Right atrium auricular region (tissue), 2 donors: ENCODE results near the gene SPTLC3. TPM values are rescaled to one million over a fixed set of nuclear protein-coding genes. Genes with fewer than 3 reads are reported as not detected.

Experiments
- DNase-seq: peaks from one replicate; pipeline ENCODE4 v3.0.0-alpha.2; 2019; ENCODE audit warnings: low spot score
- H3K27ac ChIP-seq, 2 donors: fragments of 200-600 bp; sonication (generic); 1 replicate in 1 of 2; 2 replicates in 1 of 2; pipeline ENCODE4 v1.5.1; 2016 to 2019
- H3K27me3 ChIP-seq, 2 donors: fragments of 200-600 bp; sonication (generic); one replicate each; pipeline versions ENCODE4 v1.5.1 to v1.6.0; 2017 to 2019
- H3K36me3 ChIP-seq: fragments of 200-600 bp; sonication (generic); one replicate; pipeline ENCODE4 v1.5.1; 2016
- H3K4me1 ChIP-seq, 2 donors: fragments of 200-600 bp; sonication (generic); one replicate each; pipeline versions ENCODE4 v1.5.1 to v1.6.0; 2017 to 2019
- H3K4me3 ChIP-seq, 2 donors: fragments of 200-600 bp; sonication (generic); 1 replicate in 1 of 2; 2 replicates in 1 of 2; pipeline ENCODE4 v1.5.1; 2017 to 2019; ENCODE audit warnings: mild to moderate bottlenecking in 1 of 2, moderate library complexity in 1 of 2
- H3K9me3 ChIP-seq, 2 donors: fragments of 200-600 bp; sonication (generic); one replicate each; pipeline ENCODE4 v1.5.1; 2019
- CTCF ChIP-seq, 2 donors: fragments of 200-600 bp; sonication (generic); IDR thresholded peaks; one replicate each; pipeline ENCODE4 v1.5.1; 2019; ENCODE audit warnings: antibody characterized with exemption in 2 of 2
- total RNA-seq, 2 donors: library from RNA; depleted of rRNA; stranded (reverse); fragments of >200 nt; gene quantifications; one replicate each; pipeline ENCODE4 v1.1.0, GENCODE V29; 2016

Gene SPTLC3
- total RNA-seq, 2 donors from 2014 or later: 2.8 to 4.2 TPM

DNA sequence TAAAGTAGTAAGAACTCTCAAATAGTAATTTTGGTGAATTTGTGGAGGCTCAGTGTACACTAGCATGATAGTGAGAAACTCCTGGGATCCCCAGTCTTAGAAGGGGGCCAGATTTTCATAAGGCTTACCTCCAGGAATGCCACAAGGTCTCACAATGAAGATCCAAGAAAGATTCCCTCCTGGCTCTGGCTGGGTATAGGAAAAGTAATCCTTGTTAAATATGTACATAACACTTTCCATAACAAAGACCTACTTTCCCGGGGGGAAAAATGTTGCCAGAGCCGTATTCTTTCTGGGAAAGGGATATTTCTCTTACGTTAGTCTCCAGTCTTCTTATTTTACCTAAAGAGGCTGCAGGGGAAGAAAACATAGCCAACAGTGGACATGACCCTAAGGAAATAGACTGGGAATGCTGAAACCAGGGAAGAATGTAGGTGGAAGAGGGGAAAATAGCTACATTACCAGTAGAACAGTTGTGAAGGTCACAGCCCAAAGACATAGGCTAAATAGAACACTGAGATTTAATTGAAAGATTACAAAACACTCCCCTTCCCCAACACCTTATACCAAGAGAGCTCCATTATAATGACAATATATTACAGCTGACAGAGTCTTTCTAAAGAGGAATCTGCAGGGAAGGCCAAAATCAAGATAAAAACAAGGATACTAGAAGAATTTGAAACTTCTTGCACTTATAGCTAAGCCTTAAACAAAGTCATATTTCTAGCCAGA lies 177.4 kb downstream of the SPTLC3 start:
- no peak for TF ChIP-seq CTCF (IDR thresholded peaks at IDR 0.05)
- H3K4me3 ChIP-seq: no peak overlapping the region
- no peaks in the 10 kb centered on the region for H3K36me3 ChIP-seq
- H3K9me3 ChIP-seq: peaks cover 0 to 9% of the 10 kb centered on the region in 2 donors
- DNase-seq: no peak
- no peaks in the 10 kb centered on the region for H3K27me3 ChIP-seq
- no peaks in the 10 kb centered on the region for H3K4me1 ChIP-seq
- no peak overlapping the region for H3K27ac ChIP-seq

- TF ChIP-seq CTCF (IDR thresholded peaks at IDR 0.05): no peak
- peaks cover 0 to 9% of the 10 kb centered on the region in 2 donors for H3K9me3 ChIP-seq
- no peak for DNase-seq
- no peaks in the 10 kb centered on the region for H3K36me3 ChIP-seq
- H3K27ac ChIP-seq: no peak overlapping the region
- no peak overlapping the region for H3K4me3 ChIP-seq
- no peaks in the 10 kb centered on the region for H3K27me3 ChIP-seq
- no peaks in the 10 kb centered on the region for H3K4me1 ChIP-seq
Observed at GRCh38 chr20:13187899-13188298, 179.1 kb downstream of the SPTLC3 start.

GRCh38 chr20:13199279-13199678 lies 190.5 kb downstream of the SPTLC3 start:
- H3K36me3 ChIP-seq: no peaks in the 10 kb centered on the region
- no peak overlapping the region for H3K4me3 ChIP-seq
- no peak overlapping the region for H3K27ac ChIP-seq
- no peaks in the 10 kb centered on the region for H3K4me1 ChIP-seq
- H3K9me3 ChIP-seq: no peaks in the 10 kb centered on the region
- DNase-seq: no peak
- no peaks in the 10 kb centered on the region for H3K27me3 ChIP-seq
- TF ChIP-seq CTCF (IDR thresholded peaks at IDR 0.05): no peak

- no peaks in the 10 kb centered on the region for H3K4me1 ChIP-seq
- H3K36me3 ChIP-seq: no peaks in the 10 kb centered on the region
- no peaks in the 10 kb centered on the region for H3K9me3 ChIP-seq
- DNase-seq: no peak
- TF ChIP-seq CTCF (IDR thresholded peaks at IDR 0.05): no peak
- no peak overlapping the region for H3K27ac ChIP-seq
- H3K27me3 ChIP-seq: no peaks in the 10 kb centered on the region
- no peak overlapping the region for H3K4me3 ChIP-seq
Observed at GRCh38 chr20:13200767-13201500, 192.2 kb downstream of the SPTLC3 start.

DNA sequence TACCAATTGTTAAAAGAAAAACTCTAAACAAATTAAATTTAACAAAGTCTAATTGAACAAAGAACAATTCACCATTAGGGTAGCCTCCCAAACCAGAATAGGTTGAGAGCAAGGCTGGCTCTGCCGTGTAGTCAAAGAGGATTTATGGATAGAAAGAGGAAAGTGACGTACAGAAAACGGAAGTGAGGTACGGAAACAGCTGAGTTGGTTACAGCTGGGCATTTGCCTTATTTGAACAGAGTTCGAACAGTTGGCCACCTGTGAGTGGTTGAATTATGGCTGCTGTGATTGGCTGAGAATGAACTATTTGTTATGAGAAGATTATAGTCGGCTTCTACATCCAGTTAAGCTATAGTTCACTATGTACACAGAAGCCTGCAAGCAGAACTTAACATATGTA lies 193.8 kb downstream of the SPTLC3 start:
- no peak for TF ChIP-seq CTCF (IDR thresholded peaks at IDR 0.05)
- no peaks in the 10 kb centered on the region for H3K36me3 ChIP-seq
- DNase-seq: no peak
- H3K27me3 ChIP-seq: no peaks in the 10 kb centered on the region
- H3K4me1 ChIP-seq: no peaks in the 10 kb centered on the region
- no peak overlapping the region for H3K4me3 ChIP-seq
- H3K9me3 ChIP-seq: no peaks in the 10 kb centered on the region
- H3K27ac ChIP-seq: no peak overlapping the region
